ENCODE data around the gene RGS5.

GRCh38 chr1:163178628-163179027, 24.1 kb downstream of the RGS5 start:
- no peak for TF ChIP-seq ZNF565 (CRISPR knock-in tag; conservative IDR thresholded peaks at IDR 0.05; ENCODE audit: low read depth)
- no peak for TF ChIP-seq ZNF70 (CRISPR knock-in tag; IDR thresholded peaks at IDR 0.05)
- TF ChIP-seq ESRRG (CRISPR knock-in tag; IDR thresholded peaks at IDR 0.05) = no peak
- no peak for TF ChIP-seq ARNTL (CRISPR knock-in tag; IDR thresholded peaks at IDR 0.05; ENCODE audit: borderline replicate concordance, low read depth)
- no peak for TF ChIP-seq POU6F1 (CRISPR knock-in tag; IDR thresholded peaks at IDR 0.05; ENCODE audit: borderline replicate concordance, low read depth)
- no peak for TF ChIP-seq TSHZ2 (CRISPR knock-in tag; IDR thresholded peaks at IDR 0.05)
- no peak for TF ChIP-seq ZFP30 (CRISPR knock-in tag; IDR thresholded peaks at IDR 0.05)
- no peak for TF ChIP-seq ZC3H10 (CRISPR knock-in tag; IDR thresholded peaks at IDR 0.05)
- TF ChIP-seq RARB (CRISPR knock-in tag; IDR thresholded peaks at IDR 0.05) = no peak
- TF ChIP-seq CSDC2 (CRISPR knock-in tag; IDR thresholded peaks at IDR 0.05) = no peak
- TF ChIP-seq ISL1 (CRISPR knock-in tag; IDR thresholded peaks at IDR 0.05) = no peak
- no peak for TF ChIP-seq ZNF8 (CRISPR knock-in tag; IDR thresholded peaks at IDR 0.05)

All from SK-N-SH treated with all-trans-retinoic acid at 6 μM for 48 hours (cell line).